Omental fat pad (tissue), 4 donors: Measurements from ENCODE around the gene ANKRD26. TPM values are rescaled to one million over a fixed set of nuclear protein-coding genes. Genes with fewer than 3 reads are reported as not detected.
"Not testable (repeated sequence)": the region's sequence is repeated elsewhere in the genome, so short reads cannot be mapped to it uniquely, and the experiment has no call there.

Experiments
- ATAC-seq: fragments of 150-250 bp; one replicate; pipeline ENCODE4 v1.9.1; 2016; ENCODE audit warnings: mild to moderate bottlenecking, moderate library complexity; ENCODE audit not compliant: low FRiP score
- DNase-seq: peaks from one replicate; pipeline ENCODE4 v3.0.0-alpha.2; 2019; ENCODE audit warnings: low spot score
- total RNA-seq, 4 donors: library from RNA; depleted of rRNA; stranded (reverse); fragments of >200 nt; gene quantifications; one replicate each; pipeline ENCODE4 v1.1.0, GENCODE V29; 2016
- TF ChIP-seq, protein P1 (sequence below), 3 donors: fragments of 450-650 bp; IDR thresholded peaks; one replicate each; pipeline ENCODE4 v1.5.1; 2016 to 2017; ENCODE audit warnings: antibody characterized with exemption in 3 of 3, mild to moderate bottlenecking in 3 of 3, moderate library complexity in 2 of 3

The ANKRD26 gene
- total RNA-seq, 4 donors from 2014 or later = 3.4 to 9.1 (median 6.0) TPM

- TF ChIP-seq, protein P1, sequence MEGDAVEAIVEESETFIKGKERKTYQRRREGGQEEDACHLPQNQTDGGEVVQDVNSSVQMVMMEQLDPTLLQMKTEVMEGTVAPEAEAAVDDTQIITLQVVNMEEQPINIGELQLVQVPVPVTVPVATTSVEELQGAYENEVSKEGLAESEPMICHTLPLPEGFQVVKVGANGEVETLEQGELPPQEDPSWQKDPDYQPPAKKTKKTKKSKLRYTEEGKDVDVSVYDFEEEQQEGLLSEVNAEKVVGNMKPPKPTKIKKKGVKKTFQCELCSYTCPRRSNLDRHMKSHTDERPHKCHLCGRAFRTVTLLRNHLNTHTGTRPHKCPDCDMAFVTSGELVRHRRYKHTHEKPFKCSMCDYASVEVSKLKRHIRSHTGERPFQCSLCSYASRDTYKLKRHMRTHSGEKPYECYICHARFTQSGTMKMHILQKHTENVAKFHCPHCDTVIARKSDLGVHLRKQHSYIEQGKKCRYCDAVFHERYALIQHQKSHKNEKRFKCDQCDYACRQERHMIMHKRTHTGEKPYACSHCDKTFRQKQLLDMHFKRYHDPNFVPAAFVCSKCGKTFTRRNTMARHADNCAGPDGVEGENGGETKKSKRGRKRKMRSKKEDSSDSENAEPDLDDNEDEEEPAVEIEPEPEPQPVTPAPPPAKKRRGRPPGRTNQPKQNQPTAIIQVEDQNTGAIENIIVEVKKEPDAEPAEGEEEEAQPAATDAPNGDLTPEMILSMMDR (IDR thresholded peaks at IDR 0.05) = no peak
- DNase-seq = no peak
- no peak for ATAC-seq
These were observed 35.2 kb downstream of the ANKRD26 start for GRCh38 chr10:27065084-27065483.

GRCh38 chr10:27052656-27053055 is 47.6 kb downstream of the ANKRD26 start:
- TF ChIP-seq, protein P1 (IDR thresholded peaks at IDR 0.05) = no peak
- DNase-seq (no peak), ATAC-seq (no peak)

GRCh38 chr10:27045247-27045646 is 55.0 kb downstream of the ANKRD26 start:
- not testable (repeated sequence) for ATAC-seq, DNase-seq

GRCh38 chr10:27041196-27041595 is 59.1 kb downstream of the ANKRD26 start:
- DNase-seq (no peak), ATAC-seq (no peak)
- TF ChIP-seq, protein P1 (IDR thresholded peaks at IDR 0.05) = no peak

GRCh38 chr10:27038168-27038567 is 62.1 kb downstream of the ANKRD26 start:
- no peak for ATAC-seq
- no peak for DNase-seq
- TF ChIP-seq, protein P1 (IDR thresholded peaks at IDR 0.05) = no peak

DNA sequence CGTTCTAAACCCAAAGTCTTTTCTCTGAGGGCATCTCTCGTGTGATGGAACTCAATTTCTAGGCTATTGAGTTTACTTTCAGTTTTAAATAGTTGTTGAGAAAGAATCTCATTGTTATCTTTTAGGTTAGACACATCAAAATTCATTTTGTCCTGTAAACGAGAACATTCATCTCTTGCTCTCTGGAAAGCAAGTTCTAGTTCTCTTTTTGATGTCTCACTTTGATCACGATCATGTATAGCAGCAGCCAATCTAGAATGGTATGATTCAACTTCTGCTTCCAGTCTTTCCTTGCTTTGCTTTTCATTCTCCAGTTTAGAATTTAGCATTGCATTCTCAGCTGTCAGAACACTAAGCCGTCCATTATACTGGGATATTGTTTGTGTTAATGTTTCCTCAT is 65.1 kb downstream of the ANKRD26 start:
- no peak for ATAC-seq
- DNase-seq = no peak
- TF ChIP-seq, protein P1 (IDR thresholded peaks at IDR 0.05) = no peak

DNA sequence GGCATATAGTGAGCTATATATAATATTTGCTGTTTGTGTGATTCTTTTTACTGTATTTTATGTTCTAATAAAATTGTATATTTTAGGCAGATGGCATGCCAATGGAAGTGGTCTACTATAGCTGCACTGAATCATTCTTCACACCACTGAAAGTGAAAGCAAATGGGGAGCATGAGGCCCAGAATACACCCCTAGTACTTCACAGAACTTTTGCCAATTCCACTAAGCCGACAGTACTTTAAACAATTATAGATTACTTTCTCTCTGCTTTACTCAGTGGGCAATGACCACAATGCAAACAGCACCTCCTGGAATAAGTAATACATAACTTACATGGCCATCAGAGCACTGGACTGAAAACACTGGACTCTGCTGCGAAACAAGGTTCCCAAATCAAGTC is 70.2 kb downstream of the ANKRD26 start:
- DNase-seq (no peak), ATAC-seq (no peak)
- TF ChIP-seq, protein P1 (IDR thresholded peaks at IDR 0.05) = no peak

DNA sequence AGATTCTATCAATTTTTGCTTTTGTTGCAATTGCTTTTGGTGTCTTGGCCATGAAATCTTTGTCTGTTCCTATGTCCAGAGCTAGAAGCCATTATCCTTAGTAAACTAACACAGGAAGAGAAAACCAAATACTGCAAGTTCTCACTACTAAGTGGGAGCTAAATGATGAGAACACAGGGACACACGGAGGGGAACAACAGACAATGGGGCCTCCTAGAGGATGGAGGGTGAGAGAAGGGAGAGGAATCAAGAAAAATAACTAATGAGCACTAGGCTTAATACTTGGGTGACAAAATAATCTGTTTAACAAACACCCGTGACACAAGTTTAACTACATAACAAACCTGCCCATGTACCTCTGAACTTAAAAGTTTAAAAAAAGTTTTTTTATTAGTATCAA is 78.2 kb downstream of the ANKRD26 start:
- DNase-seq (no peak), ATAC-seq (no peak)
- TF ChIP-seq, protein P1 (IDR thresholded peaks at IDR 0.05) = no peak
